SH-SY5Y (cell line): ENCODE data around the gene CES5A.

Experiments
- GATA2 ChIP-seq: IDR thresholded peaks from 2 replicates; pipeline ENCODE4 v1.6.1; 2011; ENCODE audit warnings: mild to moderate bottlenecking, low read depth, low read length
- GATA3 ChIP-seq: IDR thresholded peaks from 2 replicates; pipeline ENCODE4 v1.6.1; 2011; ENCODE audit warnings: low read depth, mild to moderate bottlenecking, low read length, moderate library complexity

GRCh38 chr16:55907661-55908060 lies 32.5 kb upstream of the CES5A start:
- no peak for TF ChIP-seq GATA2
- no peak for TF ChIP-seq GATA3
